HepG2 (cell line): ENCODE measurements around the gene NOXO1. TPM values are rescaled to one million over a fixed set of nuclear protein-coding genes. Genes with fewer than 3 reads are reported as not detected.

ENCODE experiments used
- FOXA1 ChIP-seq, 2 experiments: fragments of 450-650 bp in 1 of 2; sonication (generic) in 1 of 2; formaldehyde crosslinking in 1 of 2; IDR thresholded peaks; 2 replicates each; pipeline versions ENCODE4 v1.4.0 to v1.6.1; 2016 to 2020; ENCODE audit warnings: missing genetic modification reagents in 1 of 2
- JARID2 ChIP-seq: sonication (generic); formaldehyde crosslinking; IDR thresholded peaks from 2 replicates; pipeline ENCODE4 v1.8.1; 2023; ENCODE audit warnings: missing genetic modification reagents, inconsistent platforms; ENCODE audit not compliant: insufficient replicate concordance
- NAIF1 ChIP-seq: sonication (generic); formaldehyde crosslinking; IDR thresholded peaks from 2 replicates; pipeline ENCODE4 v1.5.0; 2020; ENCODE audit warnings: mild to moderate bottlenecking, missing genetic modification reagents, borderline replicate concordance
- PHB2 ChIP-seq: fragments of 450-650 bp; IDR thresholded peaks from 2 replicates; pipeline ENCODE4 v1.6.1; 2018; ENCODE audit not compliant: partially characterized antibody
- PRDM10 ChIP-seq: sonication (generic); formaldehyde crosslinking; IDR thresholded peaks from 2 replicates; pipeline ENCODE4 v1.4.0; 2020; ENCODE audit warnings: low read depth, missing genetic modification reagents
- TEF ChIP-seq: sonication (generic); formaldehyde crosslinking; IDR thresholded peaks from 2 replicates; pipeline ENCODE4 v1.5.0; 2020; ENCODE audit warnings: missing genetic modification reagents
- TRAFD1 ChIP-seq: sonication (generic); formaldehyde crosslinking; IDR thresholded peaks from 2 replicates; pipeline ENCODE4 v1.5.1; 2020; ENCODE audit warnings: missing genetic modification reagents, mild to moderate bottlenecking, borderline replicate concordance
- ZBTB40 ChIP-seq, 2 experiments: fragments of 450-650 bp in 1 of 2; sonication (generic) in 1 of 2; formaldehyde crosslinking in 1 of 2; IDR thresholded peaks; 2 replicates each; pipeline versions ENCODE4 v1.6.1 to v1.8.0; 2016 to 2022; ENCODE audit warnings: antibody characterized with exemption in 1 of 2, mild to moderate bottlenecking in 1 of 2, missing genetic modification reagents in 1 of 2
- ZNF260 ChIP-seq: sonication (generic); formaldehyde crosslinking; IDR thresholded peaks from 2 replicates; pipeline ENCODE4 v1.4.0; 2020; ENCODE audit warnings: missing genetic modification reagents, low read depth, mild to moderate bottlenecking, borderline replicate concordance
- ZNF605 ChIP-seq: sonication (generic); formaldehyde crosslinking; IDR thresholded peaks from 2 replicates; pipeline ENCODE4 v1.8.0; 2022; ENCODE audit warnings: mild to moderate bottlenecking, missing genetic modification reagents
- ZNF782 ChIP-seq: sonication (generic); formaldehyde crosslinking; IDR thresholded peaks from 2 replicates; pipeline ENCODE4 v1.4.0; 2020; ENCODE audit warnings: missing genetic modification reagents, mild to moderate bottlenecking, borderline replicate concordance
- ZNF850 ChIP-seq: sonication (generic); formaldehyde crosslinking; conservative IDR thresholded peaks from 2 replicates; pipeline ENCODE4 v1.9.0; 2021; ENCODE audit warnings: mild to moderate bottlenecking, missing genetic modification reagents
- polyA plus RNA-seq, 8 experiments: library from polyadenylated mRNA; depleted of rRNA in 3 of 8; stranded (reverse) in 7 of 8; unstranded in 1 of 8; fragments of >200 nt; fragmentation: Illumina TruSeq in 4 of 8; extraction: Trizol in 4 of 8; gene quantifications; 2 replicates each; pipeline versions ENCODE4 v1.2.1 to v1.2.3, GENCODE V29; 2011 to 2016; ENCODE audit warnings: low read depth in 4 of 8, missing spikeins in 1 of 8, mixed read lengths in 1 of 8; ENCODE audit not compliant: insufficient read depth in 1 of 8
- total RNA-seq, 5 experiments: library from RNA; depleted of rRNA; stranded (reverse); fragments of >200 nt; fragmentation: Illumina TruSeq; extraction: Trizol; gene quantifications; 2 replicates each; pipeline ENCODE4 v1.2.3, GENCODE V29; 2016; ENCODE audit warnings: low read depth in 1 of 5

Gene NOXO1
- total and polyA plus RNA-seq, 2 of the 13 experiments (the other 11 are each of a cell fraction or from before 2014, with no cell fraction given): 0.69 to 1.4 TPM

- TF ChIP-seq ZBTB40 (IDR thresholded peaks at IDR 0.05) (no peak), ZBTB40 (CRISPR knock-in tag; IDR thresholded peaks at IDR 0.05) (0 out of 2 replicates have a peak, but pooled peaks have one; percentile 6), TEF (peak; percentile 44), JARID2 (CRISPR knock-in tag) (no peak), ZNF850 (CRISPR knock-in tag) (no peak), TRAFD1 (CRISPR knock-in tag) (no peak), PHB2 (no peak), FOXA1 (IDR thresholded peaks at IDR 0.05) (no peak), FOXA1 (CRISPR knock-in tag; IDR thresholded peaks at IDR 0.05) (no peak), ZNF260 (CRISPR knock-in tag) (no peak), ZNF782 (CRISPR knock-in tag) (peak; percentile 54; the same call in 1 of the 2 replicates), ZNF605 (CRISPR knock-in tag) (no peak), NAIF1 (CRISPR knock-in tag) (no peak), PRDM10 (CRISPR knock-in tag) (no peak)
Observed at GRCh38 chr16:1929578-1930337, 51.5 kb downstream of the NOXO1 start (continued).
